ENCODE measurements around the gene MSL1. TPM values are rescaled to one million over a fixed set of nuclear protein-coding genes. Genes with fewer than 3 reads are reported as not detected.
A peak's percentile ranks its signal among the peaks of the same experiment; 100 is the strongest.

MSL1 gene
- total RNA-seq, 1 donor from 2014 or later = 98.5 TPM

DNA sequence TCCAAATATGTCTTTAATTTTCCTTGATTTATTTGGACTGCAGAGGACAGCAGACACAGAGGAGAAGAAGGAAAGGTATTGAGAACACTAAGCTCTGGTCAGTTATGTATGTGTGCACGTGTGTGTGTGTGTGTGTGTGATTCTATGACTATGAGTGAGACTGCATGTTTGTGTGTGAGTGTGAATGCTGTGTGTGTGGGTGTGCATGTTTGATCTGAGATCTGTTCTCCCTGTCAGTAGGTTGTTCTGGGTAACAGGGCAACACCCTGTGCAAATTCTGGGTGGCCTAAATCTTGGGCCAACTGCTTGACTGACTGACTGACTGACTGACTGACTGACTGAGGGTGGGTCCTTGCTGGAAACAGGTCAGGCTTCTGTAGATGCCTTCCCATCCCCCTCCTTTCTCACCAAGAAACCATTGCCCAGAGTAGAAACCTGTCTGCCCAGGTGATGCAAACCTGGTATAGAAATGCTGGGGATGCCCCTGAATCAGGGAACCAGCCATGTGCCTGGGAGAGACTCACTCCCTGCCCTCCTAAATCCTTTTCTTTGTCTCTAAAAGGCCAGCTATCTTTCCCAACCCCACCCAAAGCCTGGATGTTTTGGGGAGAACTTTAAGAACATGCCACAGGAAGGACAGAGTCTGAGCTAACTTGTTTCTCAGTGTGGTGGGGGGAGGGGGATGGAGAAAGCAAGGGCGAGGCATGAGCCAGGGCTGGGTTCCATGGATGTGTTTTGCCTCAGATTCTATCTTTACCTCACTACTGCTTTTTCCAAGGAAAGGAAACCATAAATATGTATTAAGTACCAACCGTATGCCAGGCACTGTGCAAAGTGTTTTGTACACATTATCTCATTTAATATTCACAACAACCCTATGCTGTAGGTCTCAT lies 16.9 kb upstream of the MSL1 start:
- DNase-seq = no peak
- Mint-ChIP-seq H3K36me3 (ENCODE audit: low read depth) (peaks cover 2% of the 10 kb centered on the region), H3K27me3 (peaks cover 4% of the 10 kb centered on the region), H3K27ac (no peak overlapping the region), H3K4me3 (no peak overlapping the region), H3K4me1 (peaks cover 73% of the 10 kb centered on the region), H3K9me3 (peaks cover 3% of the 10 kb centered on the region)
- intact Hi-C loops (cut with micrococcal nuclease) = no loop called here

DNA sequence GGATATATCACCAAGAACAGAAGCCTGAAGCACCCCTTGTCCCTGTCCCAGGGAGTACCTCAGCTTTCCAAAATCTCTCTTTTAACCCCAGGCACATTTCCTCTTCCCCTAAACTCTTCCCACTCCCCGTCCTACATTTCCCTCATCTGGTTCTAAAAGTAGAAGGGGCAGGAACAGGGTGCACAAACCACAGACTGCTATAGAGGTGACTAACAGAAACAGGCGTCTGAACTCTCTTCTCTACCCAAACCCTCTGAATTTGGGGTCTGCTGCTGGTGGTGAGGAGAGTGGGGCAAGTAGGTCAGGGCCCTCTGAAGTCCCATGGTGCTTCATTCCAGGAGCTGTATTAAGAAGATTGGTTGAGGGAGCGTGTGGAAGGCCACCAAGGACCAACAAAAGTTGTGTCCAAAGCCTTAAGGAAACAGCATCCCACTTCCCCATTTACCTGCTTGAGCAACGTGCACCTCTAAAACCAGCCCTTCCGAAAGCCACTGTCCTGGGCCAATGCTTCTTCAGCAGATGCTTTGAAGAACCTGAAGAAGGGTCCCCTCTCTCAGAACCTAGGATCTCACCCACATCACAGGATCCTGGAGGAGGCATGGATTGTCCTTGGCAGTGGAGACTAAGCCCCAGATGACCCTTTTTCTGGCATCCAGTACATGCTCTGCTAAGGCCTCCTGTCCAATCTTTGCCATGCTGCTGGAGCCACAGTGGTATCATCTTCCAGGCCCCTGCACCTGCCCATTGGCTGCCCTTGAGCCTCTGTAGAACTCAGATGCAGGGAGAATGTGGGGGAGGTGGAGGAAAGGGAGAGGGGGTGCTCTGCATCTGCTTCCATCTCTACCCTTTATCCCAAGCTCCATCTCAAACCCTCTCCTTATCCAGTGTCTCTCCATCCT lies 15.7 kb upstream of the MSL1 start:
- Mint-ChIP-seq H3K36me3 (ENCODE audit: low read depth) (peaks cover 2% of the 10 kb centered on the region), H3K9me3 (peaks cover 3% of the 10 kb centered on the region), H3K4me1 (peaks cover 72% of the 10 kb centered on the region), H3K27ac (no peak overlapping the region), H3K4me3 (no peak overlapping the region), H3K27me3 (peaks cover 4% of the 10 kb centered on the region)
- intact Hi-C loops (cut with micrococcal nuclease) = no loop called here
- DNase-seq = no peak

DNA sequence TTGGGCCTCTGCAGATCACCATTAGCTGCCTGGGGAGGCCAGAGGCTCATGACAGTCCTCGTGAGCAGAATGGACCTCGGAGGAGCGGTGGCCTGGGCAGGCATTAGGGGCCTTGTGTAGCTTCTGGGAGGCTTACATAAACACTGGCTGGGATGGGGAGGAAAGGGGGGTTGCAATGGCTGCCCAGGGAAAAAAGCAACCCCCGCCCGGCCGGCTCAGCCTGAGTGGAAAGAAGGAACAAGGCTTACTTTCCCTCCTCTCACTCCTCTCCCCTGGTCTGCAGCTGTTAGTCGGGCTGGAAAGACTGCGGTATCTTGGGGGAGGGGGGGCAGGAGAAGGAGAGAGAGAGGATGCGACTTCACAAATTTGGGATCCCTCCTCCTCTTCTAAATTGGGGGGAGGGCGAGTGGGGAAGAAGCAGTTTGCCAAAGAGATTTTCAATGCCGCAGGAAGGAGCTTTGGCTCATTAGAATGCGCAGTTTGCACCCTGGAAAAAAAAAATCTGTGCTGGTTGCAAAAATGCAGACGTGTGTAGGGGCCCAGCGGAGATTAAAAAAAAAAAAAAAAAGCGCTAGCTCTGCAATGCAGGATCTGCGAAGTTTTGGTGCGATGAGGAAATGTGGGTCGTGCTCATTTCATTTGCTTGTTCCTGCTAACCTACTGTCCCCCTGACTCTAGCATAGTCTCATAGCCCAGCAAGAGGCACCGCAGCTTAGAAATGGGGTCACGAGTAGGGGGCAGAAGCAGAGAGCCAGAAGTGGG lies 14.8 kb upstream of the MSL1 start:
- intact Hi-C loops (cut with micrococcal nuclease) = no loop called here
- peaks cover 74% of the 10 kb centered on the region for H3K4me1 Mint-ChIP-seq
- H3K9me3 Mint-ChIP-seq = no peaks in the 10 kb centered on the region
- no peak for DNase-seq
- H3K4me3 Mint-ChIP-seq = no peak overlapping the region
- H3K27me3 Mint-ChIP-seq = peaks cover 2% of the 10 kb centered on the region
- H3K27ac Mint-ChIP-seq = peak overlapping the region; percentile 55
- H3K36me3 Mint-ChIP-seq (ENCODE audit: low read depth) = no peaks in the 10 kb centered on the region

DNA sequence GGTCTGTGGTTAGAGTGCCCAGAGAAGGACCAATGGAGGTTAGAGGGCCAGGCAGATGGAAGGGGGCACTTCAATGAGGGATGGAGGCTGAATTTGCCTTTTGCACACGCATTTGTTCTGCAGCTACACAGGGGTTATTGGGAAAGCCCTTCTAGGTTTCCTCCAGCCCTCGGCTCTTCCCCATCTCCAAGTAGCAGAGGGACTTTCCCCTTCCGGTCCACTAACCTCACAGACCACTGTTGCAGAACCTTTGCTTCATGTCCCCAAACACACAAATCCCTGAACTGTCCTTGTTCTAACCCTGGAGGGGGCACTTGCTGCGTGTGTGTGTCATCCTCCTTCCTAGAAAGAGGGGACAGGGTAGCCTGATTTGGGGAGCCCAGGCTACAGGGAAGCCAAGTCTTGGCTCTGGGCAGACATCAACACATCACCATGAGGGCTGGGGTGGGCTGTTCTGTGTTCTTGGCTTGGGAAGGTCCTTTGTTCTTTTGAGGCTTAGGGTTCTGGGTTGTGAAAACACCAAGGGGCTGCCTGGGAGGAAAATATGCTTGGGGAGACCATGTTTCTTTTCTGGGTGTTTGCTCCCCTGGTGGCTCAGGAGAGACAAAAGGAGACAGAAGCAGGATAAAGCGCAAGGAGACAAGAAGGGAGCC lies 14.1 kb upstream of the MSL1 start:
- peaks cover 79% of the 10 kb centered on the region for H3K4me1 Mint-ChIP-seq
- DNase-seq = no peak
- intact Hi-C loops (cut with micrococcal nuclease) = no loop called here
- H3K27me3 Mint-ChIP-seq = peaks cover 2% of the 10 kb centered on the region
- H3K27ac Mint-ChIP-seq = peak overlapping the region; percentile 86
- no peaks in the 10 kb centered on the region for H3K9me3 Mint-ChIP-seq
- no peaks in the 10 kb centered on the region for H3K36me3 Mint-ChIP-seq (ENCODE audit: low read depth)
- H3K4me3 Mint-ChIP-seq = peak overlapping the region; percentile 68

DNA sequence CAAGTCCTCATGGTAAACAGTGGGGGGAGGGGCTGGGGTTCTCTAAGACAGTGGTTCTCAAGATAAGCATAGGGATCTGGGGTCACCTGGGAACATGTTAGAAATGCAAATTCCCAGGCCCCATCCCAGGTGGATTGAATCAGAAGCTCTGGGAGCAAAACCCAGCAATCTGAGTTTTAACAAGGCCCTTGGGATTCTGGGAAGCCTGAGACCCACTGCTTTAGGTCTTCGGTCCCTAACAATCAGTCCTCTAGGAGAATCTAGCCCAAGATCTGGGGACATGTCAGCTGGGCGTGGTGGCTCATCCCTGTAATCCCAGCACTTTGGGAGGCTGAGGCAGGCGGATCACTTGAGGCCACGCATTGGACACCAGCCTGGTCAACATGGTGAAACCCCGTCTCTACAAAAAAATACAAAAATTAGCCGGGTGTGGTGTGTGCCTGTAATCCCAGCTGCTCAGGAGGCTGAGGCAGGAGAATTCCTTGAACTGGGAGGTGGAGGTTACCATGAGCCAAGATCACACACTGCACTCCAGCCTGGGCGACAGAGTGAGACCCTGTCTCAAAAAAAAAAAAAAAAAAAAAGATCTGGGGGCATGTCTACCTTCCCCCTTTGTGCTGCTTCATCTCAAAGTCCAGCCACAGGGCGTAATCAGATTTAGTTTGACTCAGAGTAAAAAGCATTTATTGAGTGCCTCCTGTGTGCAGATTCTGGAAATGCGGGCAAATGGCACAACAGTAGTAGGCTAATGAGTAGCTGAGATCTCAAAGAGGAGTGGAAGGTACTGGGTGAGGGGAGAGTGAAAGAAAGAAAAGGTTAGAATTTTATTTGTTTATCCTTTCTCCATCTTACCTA lies 12.6 kb upstream of the MSL1 start:
- Mint-ChIP-seq H3K4me3 (no peak overlapping the region), H3K9me3 (no peaks in the 10 kb centered on the region), H3K4me1 (peaks cover 83% of the 10 kb centered on the region), H3K36me3 (ENCODE audit: low read depth) (no peaks in the 10 kb centered on the region), H3K27me3 (no peaks in the 10 kb centered on the region), H3K27ac (no peak overlapping the region)
- DNase-seq = no peak
- intact Hi-C loops (cut with micrococcal nuclease) = no loop called here

DNA sequence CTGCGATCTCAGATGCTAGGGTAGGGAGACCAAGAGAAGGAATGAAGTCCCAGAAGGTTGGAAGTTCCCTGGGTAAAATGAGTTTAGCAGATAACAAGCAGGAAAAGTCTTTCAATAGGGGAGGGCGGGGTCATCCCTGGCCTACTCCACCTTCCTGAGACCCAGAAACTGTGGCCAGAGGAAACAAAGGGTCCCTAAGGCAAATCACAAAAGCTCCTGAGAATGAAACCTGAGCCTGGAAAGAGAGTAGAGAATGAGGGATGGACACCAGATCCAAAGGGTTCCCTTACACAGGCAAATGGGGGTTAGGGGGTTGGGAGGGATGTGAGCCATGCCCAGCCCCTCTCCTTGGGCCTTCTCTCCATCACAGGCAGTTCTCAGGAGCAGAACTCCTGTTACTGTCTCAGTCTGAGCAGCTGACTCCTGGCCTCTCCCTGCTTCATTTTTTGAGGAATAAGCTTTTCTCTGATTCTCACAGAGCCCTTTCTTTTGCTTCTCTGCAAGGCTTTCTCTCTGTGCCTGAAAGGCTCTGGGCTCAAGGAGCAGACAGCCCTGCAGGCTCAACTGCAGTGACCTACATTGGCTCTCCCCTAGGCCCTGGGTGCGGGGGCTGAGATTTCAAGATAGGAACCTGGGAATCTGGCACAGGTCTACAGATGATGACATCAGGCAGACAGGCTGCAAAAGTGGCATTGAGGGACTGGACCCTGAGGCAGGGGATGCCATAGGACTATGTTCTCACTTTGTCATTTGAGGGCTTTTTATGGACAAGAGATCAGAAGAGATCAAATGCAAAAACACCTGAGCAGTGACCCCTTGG lies 11.5 kb upstream of the MSL1 start:
- Mint-ChIP-seq H3K4me1 (peaks cover 72% of the 10 kb centered on the region), H3K4me3 (no peak overlapping the region)

DNA sequence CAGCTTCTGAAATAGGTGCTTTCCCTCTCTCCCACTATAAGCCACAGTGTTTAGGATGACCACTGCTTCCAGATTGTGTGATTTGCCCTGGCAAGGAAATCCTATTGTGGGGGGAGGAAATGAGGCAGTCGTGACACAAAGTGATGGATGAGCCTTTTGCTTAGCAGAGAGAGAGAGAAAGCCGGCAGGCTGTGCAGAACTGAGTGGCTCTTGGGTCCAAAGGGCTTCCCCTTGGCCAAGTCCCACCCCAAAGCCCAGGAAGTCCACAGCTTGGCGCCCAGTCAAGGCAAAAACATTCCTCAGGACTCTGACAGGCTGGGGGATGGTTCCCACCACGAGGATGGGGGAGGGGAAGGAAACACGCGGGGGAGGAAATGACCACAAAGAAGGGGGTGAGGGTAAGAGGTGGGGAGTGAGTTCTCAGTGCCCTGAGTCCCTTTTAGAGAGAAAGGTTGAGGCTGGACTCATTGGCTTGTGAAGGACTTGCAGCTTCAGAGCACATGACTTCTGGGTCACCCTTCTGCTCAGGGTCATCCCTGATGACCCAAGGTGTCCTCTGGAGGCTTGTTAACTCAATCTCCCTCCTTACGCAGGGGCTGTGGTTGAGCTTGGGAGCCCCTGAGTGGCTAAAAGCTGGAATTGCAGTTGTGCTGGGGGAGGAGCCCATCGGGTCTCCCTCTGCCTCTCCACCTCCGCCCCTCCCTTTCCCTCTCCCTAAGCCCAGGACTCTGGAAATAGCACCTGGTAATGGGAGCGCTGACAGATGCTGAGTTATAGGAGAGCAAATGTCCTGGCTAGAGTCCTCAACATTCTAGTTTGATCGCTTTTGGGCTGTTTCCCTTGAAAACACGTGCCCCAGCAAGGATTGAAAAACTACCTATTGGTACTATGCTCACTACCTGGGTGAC lies 10.3 kb upstream of the MSL1 start:
- H3K27me3 Mint-ChIP-seq = no peaks in the 10 kb centered on the region
- intact Hi-C loops (cut with micrococcal nuclease) = loop anchor here (1.0 to 5.0 kb wide), 9 partner anchors 10 to 211 kb away; partner anchors contain the start of genes CDC6, RAPGEFL1, THRA and WIPF2
- H3K27ac Mint-ChIP-seq = peak overlapping the region; percentile 81
- DNase-seq = peak; percentile 91
- no peaks in the 10 kb centered on the region for H3K36me3 Mint-ChIP-seq (ENCODE audit: low read depth)
- H3K4me3 Mint-ChIP-seq = peak overlapping the region; percentile 65
- peaks cover 63% of the 10 kb centered on the region for H3K4me1 Mint-ChIP-seq
- H3K9me3 Mint-ChIP-seq = no peaks in the 10 kb centered on the region

More for the DNA sequence above, 11.5 kb upstream of the MSL1 start:
- H3K9me3 Mint-ChIP-seq = no peaks in the 10 kb centered on the region
- no peaks in the 10 kb centered on the region for H3K36me3 Mint-ChIP-seq (ENCODE audit: low read depth)
- intact Hi-C loops (cut with micrococcal nuclease) = loop anchor here (2.0 to 5.0 kb wide), 4 partner anchors 42 to 212 kb away; partner anchors contain the start of gene THRA
- H3K27me3 Mint-ChIP-seq = no peaks in the 10 kb centered on the region
- peak overlapping the region; percentile 12 for H3K27ac Mint-ChIP-seq
- no peak for DNase-seq

DNA sequence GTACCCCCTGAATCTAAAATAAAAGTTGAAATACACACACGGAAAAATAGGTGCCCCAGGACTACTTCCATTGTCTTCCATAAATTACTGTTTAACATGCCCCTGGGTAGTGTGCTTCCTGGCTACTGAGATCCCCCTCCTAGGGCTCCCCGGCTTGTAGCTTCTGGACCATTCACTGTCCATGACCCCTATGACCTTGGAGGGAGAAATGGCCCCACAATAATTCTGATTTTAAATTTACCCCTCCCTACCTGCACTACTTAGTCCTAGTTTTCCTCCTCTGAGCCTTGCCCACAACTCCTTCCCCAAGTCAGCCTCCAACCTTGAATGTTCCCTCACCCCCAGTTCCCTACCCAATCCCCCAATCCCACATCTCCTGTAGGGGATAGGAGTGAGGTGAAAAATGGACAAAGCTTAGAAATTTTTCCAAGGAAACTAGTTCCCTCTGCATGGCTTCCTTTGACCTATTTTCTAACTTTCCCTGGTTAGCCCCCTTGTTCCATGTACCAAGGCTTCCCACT lies 9.5 kb upstream of the MSL1 start:
- Mint-ChIP-seq H3K4me1 (peaks cover 56% of the 10 kb centered on the region), H3K27ac (peak overlapping the region; percentile 81), H3K27me3 (no peaks in the 10 kb centered on the region), H3K36me3 (ENCODE audit: low read depth) (no peaks in the 10 kb centered on the region), H3K9me3 (no peaks in the 10 kb centered on the region), H3K4me3 (peak overlapping the region; percentile 65)
- DNase-seq = no peak
- intact Hi-C loops (cut with micrococcal nuclease) = loop anchor here (2.0 to 5.0 kb wide), 7 partner anchors 15 to 210 kb away; partner anchors contain the start of genes CDC6, RAPGEFL1 and WIPF2

DNA sequence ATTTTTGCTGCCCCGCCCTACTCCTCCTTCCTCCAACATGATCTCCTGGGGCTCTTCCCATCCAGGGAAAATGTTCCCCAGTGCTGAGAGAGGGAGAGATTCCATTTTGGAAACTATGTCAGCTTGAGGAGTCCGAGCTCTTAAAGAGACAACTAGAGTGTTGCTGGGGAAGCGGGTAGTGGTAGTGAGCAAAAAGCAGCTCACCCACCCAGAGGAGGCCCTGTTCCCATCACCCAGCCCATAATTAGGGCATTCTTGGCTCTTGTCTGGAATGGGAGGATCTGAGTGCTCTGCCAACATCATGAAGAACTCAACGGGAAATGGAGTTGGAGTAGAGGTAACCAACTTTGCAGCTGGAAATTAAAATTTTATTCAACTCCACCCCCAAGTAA lies 9.1 kb upstream of the MSL1 start:
- Mint-ChIP-seq H3K9me3 (no peaks in the 10 kb centered on the region), H3K27me3 (no peaks in the 10 kb centered on the region), H3K4me1 (peaks cover 52% of the 10 kb centered on the region), H3K4me3 (peak overlapping the region; percentile 86), H3K36me3 (ENCODE audit: low read depth) (no peaks in the 10 kb centered on the region), H3K27ac (peak overlapping the region; percentile 94)
- DNase-seq = no peak
- intact Hi-C loops (cut with micrococcal nuclease) = loop anchor here (1.0 to 5.0 kb wide), 11 partner anchors 9 to 210 kb away; partner anchors contain the start of genes CASC3, CDC6, MSL1 and RAPGEFL1

DNA sequence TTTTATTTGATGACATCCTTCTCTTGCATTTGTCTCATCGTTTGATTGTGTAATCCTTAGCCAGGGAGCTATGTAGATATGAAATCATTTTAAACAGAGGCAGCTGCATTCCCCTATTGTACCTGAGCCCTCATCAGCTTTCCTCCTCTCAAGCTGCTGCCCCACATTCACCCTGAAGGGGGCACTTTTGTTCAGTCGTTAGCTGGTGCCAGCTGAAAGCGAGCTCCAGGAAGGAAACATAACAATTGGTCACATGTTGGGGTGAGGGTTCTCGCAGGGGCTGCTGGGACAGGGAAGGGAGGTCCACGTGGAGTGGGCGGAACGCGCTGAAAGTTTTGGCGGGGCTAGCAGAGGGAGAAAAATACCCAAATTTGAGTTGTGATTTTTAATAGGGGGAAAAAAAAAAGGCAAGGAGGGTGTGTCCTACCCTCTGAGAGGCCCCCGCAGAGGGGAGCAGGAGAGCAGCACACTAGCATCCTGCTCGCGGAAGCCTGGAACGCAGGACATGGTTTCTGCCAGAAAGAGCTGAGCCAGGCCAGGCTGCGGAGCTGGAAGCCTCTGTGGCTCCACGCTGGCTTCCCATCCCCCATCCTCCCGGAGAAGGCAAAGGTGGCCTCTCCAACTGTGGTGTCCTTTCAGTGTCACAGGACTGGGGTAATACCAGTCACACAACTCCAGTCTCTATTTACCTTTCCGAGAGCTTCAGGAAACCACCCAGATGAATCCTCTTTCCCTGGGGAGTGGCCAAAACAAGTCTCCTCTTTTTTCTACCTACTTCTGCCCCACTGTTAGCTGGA lies 8.5 kb upstream of the MSL1 start:
- peak overlapping the region; percentile 94 for H3K27ac Mint-ChIP-seq
- H3K4me3 Mint-ChIP-seq = peak overlapping the region; percentile 86
- H3K9me3 Mint-ChIP-seq = no peaks in the 10 kb centered on the region
- H3K4me1 Mint-ChIP-seq = peaks cover 49% of the 10 kb centered on the region
- intact Hi-C loops (cut with micrococcal nuclease) = loop anchor here (1.0 to 5.0 kb wide), 11 partner anchors 8 to 209 kb away; partner anchors contain the start of genes CASC3, CDC6, MSL1 and RAPGEFL1
- H3K36me3 Mint-ChIP-seq (ENCODE audit: low read depth) = peaks cover 2% of the 10 kb centered on the region
- peak; percentile 98 for DNase-seq
- H3K27me3 Mint-ChIP-seq = no peaks in the 10 kb centered on the region
